ENCODE results near the gene BCAN.
A peak's percentile ranks its signal among the peaks of the same experiment; 100 is the strongest.

BCAN gene

DNA sequence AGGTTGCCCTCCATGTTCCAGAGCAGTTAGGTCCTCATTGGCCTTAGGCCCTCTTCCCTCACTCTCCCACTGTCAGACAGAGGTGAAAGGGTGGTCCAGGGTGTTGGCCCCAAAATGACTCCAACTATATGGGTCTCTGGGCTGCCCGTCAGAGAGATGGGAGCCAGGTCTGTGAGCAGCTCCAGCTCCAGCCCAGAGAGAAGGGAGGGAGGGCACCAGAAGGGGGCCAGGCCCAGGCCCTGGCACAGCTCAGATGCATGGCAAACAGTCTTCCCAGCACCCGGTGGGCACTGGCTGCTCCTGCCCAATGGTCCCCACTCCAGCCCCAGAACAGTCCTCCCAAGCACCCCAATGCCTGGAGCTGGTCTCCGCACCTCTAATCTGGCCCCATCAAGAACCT is 2.2 kb downstream of the BCAN start:
- no peak for DNase-seq (ENCODE audit: low read depth in 2 of 2)

DNA sequence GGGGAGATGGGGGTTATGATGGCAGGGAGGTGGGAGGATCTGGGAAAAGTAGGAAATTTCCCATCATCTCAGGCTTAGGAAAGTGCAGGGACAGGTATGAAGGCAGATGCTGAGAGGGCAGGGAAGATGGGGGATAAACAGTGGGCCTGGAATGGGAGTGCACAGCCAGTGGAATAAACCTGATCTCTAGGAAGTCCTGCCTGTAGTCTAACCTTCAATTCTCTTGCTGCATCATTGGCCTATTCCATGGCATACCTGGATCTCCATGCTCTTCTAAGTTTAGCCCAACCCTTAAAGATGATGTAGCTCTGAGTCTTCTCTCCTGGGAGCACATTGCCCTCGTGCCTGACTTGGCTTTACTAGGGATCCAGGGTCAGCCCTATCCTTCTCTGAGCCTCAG is 2.7 kb downstream of the BCAN start:
- no peak for DNase-seq (ENCODE audit: low read depth in 2 of 2)

DNA sequence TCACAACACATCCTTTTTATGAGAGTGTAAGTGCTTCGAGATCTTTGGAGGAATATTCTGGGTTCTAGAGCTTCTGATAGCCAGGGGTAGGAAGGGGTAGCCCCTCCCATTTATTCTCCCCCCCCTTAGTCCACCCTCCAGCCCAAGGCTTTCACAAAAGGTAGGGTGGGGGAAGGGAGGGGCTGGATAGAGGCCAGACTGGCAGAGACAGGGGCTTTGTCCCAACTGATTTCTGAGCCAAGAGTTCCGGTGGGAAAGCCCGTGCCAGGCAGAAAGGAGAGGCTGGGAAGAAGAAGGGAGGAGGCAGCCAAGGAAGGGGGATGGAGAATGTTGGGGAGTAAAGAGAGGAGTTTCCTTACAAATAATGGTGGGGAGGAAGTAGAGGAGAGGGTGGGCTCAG is 3.1 kb downstream of the BCAN start:
- no peak for DNase-seq (ENCODE audit: low read depth in 2 of 2)

DNA sequence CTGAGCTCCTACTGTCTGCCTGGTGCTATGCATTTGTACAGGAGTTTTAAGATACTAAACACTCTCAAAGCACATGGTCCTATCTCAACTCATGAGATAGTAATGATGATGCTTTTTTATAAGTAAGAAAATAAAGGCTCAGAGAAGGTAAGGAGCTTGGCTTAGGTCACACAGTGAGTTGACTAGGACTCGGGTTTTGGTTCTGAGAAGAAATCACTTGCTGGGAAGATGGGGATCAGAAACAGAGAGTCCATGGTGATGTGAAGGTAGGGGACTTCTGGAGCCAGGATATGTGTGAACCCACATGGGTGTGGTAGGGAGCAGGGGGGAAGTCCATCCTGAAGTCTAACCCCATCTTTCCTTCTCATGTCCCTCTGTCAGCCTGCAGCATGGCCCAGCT is 3.7 kb downstream of the BCAN start:
- no peak for DNase-seq (ENCODE audit: low read depth in 2 of 2)

DNA sequence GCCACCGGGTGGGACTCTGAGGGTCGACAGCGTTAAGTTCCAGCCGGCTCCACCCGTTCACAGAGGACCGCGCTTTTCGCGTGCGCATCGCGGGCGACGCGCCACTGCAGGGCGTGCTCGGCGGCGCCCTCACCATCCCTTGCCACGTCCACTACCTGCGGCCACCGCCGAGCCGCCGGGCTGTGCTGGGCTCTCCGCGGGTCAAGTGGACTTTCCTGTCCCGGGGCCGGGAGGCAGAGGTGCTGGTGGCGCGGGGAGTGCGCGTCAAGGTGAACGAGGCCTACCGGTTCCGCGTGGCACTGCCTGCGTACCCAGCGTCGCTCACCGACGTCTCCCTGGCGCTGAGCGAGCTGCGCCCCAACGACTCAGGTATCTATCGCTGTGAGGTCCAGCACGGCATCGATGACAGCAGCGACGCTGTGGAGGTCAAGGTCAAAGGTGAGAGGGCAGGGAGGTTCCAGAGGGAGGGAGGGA is 4.9 kb downstream of the BCAN start:
- DNase-seq (ENCODE audit: low read depth in 2 of 2), result no peak

DNA sequence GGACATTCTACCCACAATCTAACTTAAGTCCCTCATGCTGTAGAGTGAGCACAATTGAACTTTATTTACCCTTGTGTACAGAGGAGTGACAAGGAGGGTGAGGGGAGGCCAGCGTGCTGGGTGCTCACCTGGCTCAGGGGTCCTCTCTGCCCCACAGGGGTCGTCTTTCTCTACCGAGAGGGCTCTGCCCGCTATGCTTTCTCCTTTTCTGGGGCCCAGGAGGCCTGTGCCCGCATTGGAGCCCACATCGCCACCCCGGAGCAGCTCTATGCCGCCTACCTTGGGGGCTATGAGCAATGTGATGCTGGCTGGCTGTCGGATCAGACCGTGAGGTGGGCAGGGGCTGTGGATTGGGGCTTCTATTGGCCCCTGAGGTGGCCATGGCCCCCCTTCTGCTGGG is 5.4 kb downstream of the BCAN start:
- DNase-seq (ENCODE audit: low read depth in 2 of 2), result no peak

DNA sequence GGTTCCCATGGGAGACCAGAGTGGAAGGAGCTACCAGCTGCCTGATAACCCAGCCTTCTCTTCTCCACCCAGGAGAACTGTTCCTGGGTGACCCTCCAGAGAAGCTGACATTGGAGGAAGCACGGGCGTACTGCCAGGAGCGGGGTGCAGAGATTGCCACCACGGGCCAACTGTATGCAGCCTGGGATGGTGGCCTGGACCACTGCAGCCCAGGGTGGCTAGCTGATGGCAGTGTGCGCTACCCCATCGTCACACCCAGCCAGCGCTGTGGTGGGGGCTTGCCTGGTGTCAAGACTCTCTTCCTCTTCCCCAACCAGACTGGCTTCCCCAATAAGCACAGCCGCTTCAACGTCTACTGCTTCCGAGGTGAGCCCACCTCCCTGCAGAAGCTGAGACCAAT is 6.6 kb downstream of the BCAN start:
- no peak for DNase-seq (ENCODE audit: low read depth in 2 of 2)

DNA sequence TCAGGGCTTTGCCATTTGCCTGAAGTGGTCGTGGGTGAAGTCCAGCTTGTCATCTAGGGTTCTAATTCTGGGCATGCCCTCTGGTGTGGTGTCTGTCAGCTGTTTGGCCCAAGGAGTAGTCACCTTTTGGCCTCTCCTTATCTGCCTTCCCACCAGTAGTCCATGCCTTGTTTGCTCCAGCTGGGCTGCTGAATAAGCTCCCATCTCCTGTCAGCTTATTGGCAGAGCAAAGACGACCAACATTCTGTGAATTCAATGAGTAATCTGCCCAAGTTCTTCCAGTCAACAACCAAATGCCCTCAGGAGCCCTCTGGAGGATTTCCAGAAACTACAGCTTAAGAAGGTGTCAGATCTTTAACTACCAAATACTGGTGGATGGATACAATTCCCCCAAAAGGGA is 7.0 kb downstream of the BCAN start:
- DNase-seq (ENCODE audit: low read depth in 2 of 2), result no peak

DNA sequence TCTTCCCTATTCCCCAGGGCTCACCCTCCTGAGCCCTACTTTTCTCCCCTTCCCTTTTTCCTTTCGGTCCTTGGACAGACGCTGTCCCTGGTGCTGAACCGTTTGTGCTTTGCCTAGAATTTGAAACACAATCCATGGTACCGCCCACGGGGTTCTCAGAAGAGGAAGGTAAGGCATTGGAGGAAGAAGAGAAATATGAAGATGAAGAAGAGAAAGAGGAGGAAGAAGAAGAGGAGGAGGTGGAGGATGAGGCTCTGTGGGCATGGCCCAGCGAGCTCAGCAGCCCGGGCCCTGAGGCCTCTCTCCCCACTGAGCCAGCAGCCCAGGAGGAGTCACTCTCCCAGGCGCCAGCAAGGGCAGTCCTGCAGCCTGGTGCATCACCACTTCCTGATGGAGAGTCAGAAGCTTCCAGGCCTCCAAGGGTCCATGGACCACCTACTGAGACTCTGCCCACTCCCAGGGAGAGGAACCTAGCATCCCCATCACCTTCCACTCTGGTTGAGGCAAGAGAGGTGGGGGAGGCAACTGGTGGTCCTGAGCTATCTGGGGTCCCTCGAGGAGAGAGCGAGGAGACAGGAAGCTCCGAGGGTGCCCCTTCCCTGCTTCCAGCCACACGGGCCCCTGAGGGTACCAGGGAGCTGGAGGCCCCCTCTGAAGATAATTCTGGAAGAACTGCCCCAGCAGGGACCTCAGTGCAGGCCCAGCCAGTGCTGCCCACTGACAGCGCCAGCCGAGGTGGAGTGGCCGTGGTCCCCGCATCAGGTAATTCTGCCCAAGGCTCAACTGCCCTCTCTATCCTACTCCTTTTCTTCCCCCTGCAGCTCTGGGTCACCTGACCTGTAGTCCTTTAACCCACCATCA is 10.4 kb downstream of the BCAN start:
- no peak for DNase-seq (ENCODE audit: low read depth in 2 of 2)

DNA sequence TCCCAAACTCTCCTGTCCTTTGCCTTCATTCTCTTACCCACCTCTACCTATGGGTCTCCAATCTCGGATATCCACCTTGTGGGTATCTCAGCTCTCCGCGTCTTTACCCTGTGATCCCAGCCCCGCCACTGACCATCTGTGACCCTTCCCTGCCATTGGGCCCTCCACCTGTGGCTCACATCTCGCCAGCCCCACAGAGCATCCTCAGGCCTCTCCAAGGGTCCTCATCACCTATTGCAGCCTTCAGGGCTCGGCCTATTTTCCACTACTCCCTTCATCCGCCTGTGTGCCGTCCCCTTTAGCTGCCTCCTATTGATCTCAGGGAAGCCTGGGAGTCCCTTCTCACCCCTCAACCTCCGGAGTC is 11.1 kb downstream of the BCAN start:
- no peak for DNase-seq (ENCODE audit: low read depth in 2 of 2)

DNA sequence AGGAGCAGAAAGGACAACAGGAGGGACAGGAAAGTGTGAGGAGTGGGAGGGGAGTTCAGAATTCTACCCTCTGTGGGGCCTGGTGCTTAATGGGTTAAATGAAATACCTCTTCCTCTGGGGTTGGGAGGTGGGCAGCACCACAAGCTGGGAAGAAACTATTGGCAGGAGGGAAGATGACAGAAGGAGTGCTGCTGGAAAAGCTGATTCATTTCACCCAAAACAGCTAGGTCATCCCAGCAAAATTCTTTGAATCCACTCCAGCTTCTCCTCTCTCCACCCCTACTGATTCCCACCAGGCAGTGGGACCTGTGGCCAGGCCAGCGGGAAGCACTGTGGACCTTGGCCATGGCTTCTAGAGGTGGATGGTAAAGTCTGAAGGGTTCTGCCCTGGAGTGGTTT is 12.8 kb downstream of the BCAN start:
- no peak for DNase-seq (ENCODE audit: low read depth in 2 of 2)

DNA sequence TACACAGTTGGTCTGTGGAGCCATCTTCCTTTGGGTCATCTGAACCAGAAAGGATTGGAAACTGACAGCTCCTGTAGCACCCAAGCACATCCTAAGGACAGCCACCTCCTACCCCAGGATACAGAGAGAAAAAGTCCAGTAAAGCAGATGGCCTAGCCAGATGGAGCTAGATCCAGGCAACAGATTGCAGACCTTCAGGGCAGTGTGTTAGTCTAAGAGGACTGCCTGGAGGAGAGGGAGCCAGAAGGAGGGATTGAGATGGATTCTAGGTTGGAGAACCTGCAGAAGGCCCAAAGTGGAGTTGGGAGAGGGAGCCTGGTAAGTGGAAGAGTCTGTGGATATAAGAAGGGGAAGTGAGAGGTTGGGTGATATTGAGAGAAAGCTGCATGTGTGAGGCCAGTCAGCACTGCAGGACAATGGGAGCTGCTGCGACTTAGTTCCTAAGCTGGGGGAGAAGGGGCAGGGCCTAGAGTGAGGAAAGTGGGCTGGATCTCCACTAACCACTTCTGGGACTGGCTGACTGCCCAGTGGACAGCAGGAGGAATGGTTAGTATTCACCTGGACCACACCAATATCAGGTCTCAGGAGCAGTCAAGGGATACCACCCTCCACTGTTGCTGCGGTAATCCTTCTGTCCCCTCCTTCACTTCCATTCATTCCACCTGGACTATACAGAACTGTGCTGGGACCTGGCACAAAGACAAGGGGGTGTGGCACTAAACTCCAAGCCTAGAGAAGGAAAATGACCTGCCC is 13.4 kb downstream of the BCAN start:
- DNase-seq (ENCODE audit: low read depth in 2 of 2), result no peak

DNA sequence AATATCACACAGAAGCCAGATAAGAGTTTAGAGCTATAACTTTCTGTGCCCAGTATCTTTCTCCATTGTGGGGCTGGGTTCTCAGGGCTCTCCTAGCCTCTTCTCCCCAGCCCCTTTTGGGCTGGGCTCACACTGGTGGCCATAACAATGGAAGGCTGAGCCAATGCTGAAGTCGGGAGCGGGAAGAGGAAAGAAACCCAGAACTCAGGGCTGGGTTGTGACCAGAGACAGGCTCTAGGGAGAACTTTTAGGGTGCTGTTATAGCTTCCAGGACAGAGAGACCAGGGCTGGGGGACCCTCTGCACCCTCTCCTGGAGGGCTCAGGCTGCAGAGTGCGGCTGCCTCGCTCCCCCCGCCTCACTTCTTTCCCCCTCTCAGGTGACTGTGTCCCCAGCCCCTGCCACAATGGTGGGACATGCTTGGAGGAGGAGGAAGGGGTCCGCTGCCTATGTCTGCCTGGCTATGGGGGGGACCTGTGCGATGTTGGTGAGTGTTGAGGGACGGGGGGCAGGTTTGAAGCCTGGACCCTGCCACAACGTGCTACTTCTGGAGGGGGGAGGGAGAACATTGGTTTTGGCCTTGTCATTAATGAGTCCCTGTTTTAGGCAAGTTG is 14.1 kb downstream of the BCAN start:
- no peak for DNase-seq (ENCODE audit: low read depth in 2 of 2)

DNA sequence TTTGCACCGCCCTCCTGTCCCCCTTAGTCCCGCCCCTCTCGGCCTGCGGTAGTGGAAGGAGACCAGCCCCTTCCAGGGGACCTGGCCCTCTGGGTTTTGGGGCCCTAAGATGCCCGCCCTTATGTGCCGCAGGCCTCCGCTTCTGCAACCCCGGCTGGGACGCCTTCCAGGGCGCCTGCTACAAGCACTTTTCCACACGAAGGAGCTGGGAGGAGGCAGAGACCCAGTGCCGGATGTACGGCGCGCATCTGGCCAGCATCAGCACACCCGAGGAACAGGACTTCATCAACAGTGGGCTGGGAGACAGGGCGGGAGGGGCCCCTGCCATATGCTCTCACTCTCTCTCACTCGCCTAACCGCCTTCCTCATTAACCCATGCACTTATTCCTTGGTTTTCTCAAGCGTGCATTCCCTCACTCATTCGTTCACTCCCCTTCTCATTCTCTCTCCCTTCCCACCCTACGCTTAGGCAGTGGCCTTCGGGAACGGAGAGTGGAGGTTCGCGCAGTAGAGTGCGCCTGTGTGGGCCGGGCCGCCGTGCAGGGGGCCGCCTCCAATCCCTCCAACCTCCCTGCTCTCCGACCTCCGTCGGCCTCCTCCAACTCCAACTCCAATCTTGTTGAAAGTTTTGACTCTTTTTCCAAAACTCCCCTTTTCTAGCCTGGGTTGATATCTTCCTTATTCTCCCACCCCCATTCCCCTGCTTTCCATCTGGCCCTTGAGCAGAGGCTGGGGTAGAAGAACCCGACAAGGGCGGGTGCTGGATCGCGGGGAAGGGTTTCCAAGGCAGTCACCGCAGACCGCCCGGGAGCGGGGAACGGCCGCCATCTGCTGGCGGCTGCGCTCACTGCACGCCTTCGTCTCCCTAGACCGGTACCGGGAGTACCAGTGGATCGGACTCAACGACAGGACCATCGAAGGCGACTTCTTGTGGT is 15.2 kb downstream of the BCAN start:
- DNase-seq (ENCODE audit: low read depth in 2 of 2), result peak; percentile 69 to 70

DNA sequence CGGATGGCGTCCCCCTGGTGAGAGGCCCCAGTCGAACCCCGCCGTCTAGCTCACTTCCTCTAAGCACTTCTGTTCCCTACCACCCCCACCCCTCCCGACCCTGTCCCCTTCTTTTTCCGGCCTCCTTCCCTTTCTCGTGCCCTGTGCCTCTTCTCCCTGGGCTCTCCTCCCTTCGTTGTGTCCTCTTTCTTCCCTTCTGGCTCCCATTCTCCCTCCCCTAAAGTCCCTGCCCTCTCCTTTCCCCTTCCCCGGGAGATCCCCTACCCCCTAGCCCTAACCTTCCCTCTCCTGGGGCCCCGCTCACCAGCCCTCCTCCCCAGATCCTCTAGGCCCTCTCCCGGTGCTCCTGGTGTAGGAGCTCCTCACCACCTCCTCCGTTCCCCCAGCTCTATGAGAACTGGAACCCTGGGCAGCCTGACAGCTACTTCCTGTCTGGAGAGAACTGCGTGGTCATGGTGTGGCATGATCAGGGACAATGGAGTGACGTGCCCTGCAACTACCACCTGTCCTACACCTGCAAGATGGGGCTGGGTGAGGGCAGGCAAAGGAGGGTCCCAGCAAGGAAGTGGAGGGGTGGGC is 15.9 kb downstream of the BCAN start:
- DNase-seq (ENCODE audit: low read depth in 2 of 2), result no peak

DNA sequence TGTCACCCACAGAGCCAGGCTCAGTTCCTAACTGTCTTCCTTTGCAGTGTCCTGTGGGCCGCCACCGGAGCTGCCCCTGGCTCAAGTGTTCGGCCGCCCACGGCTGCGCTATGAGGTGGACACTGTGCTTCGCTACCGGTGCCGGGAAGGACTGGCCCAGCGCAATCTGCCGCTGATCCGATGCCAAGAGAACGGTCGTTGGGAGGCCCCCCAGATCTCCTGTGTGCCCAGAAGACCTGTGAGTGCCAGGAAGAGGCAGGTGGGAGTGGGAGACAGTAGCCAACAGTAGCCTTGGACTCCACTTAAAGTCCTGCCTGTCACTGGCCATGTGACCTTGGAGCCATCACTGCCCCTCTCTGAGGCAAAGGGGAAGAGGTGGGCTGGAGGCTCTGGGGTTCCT is 16.6 kb downstream of the BCAN start:
- no peak for DNase-seq (ENCODE audit: low read depth in 2 of 2)

DNA sequence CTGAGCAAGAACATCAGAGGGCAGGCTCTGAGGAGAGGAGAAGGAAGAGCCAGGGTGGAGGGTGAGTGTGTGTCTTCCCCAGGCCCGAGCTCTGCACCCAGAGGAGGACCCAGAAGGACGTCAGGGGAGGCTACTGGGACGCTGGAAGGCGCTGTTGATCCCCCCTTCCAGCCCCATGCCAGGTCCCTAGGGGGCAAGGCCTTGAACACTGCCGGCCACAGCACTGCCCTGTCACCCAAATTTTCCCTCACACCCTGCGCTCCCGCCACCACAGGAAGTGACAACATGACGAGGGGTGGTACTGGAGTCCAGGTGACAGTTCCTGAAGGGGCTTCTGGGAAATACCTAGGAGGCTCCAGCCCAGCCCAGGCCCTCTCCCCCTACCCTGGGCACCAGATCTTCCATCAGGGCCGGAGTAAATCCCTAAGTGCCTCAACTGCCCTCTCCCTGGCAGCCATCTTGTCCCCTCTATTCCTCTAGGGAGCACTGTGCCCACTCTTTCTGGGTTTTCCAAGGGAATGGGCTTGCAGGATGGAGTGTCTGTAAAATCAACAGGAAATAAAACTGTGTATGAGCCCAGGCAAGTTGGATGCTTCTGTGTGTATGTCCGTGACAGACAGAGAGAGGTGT is 17.1 kb downstream of the BCAN start:
- DNase-seq (ENCODE audit: low read depth in 2 of 2), result no peak

DNA sequence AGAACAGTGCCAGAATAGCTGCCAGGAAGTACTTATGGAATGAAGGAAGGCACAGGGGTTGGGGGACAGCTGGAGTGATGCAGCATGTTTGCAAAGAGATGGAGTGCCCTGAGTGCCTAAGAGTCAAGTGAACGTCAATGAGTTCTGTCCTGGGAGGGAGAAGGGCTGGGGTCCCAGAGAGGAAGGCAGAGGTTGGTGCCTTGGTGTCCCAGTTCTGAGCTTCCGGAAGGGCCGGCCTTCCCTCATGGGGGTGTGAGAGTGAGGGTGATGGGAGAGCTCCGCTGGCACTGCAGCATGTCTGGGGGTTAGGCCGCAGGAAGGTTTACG is 17.7 kb downstream of the BCAN start:
- no peak for DNase-seq (ENCODE audit: low read depth in 2 of 2)

DNA sequence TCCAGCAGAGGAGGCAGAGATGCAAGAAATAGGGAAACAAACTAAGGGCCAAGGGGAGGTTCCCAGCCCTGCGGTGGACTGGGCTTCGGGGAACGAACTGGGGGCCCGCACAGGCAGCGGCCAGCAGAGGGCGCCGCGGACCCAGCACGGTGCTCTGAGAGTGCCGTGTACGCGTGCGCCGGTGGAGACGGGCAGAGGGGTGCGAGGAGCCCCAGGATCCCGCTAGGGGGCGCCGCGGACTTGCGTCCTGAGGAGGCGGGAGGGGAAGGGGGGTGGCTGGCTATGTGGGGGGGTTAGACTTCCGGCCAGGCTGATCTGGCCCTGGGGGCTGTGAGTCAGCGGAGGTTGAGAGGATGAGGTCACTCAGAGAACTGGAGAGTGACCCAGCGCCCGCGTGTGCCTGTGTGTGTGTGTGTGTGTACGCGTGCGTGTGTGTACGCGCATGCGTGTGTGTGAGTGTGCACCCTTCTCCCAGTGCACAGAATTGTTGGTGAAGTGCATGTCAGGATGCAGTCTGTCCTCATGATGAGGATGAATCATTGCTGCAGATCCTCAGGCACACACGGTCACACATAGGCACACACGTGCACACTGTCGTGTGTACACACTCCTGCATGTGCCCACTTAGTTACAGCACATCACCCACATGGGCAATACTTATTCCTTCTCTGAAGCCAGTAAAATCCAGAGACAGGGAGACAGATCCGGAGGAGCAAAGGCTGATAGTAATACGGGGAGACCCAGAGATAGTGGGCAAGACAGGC is 18.3 kb downstream of the BCAN start:
- peak; percentile 88 to 94 for DNase-seq (ENCODE audit: low read depth in 2 of 2)

DNA sequence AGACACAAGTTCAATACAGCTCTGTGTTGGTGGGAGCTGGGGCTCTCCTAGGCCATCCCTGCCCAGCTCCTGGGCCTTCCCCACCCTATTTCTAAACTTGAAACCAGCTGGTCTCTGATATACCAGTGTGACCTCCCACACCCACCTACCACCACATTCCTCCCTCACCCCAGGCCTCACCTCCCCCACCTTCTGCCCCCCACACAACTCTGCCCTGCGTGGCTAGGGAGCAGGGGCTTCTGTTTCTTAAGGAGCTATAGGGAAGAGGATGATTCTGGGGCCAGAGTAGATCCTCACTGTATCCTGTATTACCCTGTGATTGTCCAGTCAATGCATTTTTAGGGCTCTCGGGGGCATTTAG is 18.8 kb downstream of the BCAN start:
- no peak for DNase-seq (ENCODE audit: low read depth in 2 of 2)
